GM18867 (cell line): ENCODE data around the gene LDB3.
A peak's percentile ranks its signal among the peaks of the same experiment; 100 is the strongest.

Experiments
- ATAC-seq: cut with Tn5 transposase; IDR thresholded peaks from one replicate; pipeline ENCODE4 v1.9.1; 2021; ENCODE audit warnings: mild to moderate bottlenecking, moderate library complexity; ENCODE audit not compliant: unreplicated experiment

The LDB3 gene

GRCh38 chr10:86685416-86685815 lies 17.1 kb downstream of the LDB3 start:
- no peak for ATAC-seq

DNA sequence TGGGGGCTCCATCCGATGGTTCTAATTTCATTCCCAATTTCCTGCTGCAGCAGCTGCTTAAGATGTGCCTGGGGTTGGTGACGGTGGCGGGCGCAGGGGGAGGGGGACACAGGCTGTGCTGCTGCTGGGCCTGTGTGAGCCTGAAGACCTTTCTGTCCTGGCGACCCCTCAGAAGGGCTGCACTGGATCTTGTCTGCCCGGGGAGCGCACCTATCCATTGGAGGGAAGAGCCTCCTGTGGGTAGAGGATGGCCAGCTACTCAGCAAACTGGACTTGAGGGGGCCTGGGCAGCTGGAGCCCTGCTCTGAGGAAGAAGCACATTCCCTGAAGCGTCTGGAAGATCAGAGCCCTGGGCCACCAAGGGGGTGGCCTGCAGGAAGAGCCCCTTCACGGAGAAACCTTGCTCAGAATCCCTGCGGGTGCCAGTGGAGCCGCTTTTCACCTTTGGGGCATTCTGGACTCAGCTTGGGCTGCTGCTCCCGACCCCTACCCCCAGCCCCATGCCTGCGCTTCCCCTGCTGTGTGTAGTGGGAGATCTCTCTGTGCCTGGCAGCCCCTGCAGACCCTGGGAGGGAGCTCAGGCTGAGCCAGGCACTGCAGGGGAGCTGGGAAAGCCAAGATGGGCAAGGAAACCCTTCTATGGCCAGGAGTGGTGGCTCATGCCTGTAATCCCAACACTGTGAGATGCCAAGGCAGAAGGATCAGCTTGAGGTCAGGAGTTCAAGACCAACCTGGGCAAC lies 17.8 kb downstream of the LDB3 start:
- no peak for ATAC-seq

GRCh38 chr10:86686972-86687371 lies 18.7 kb downstream of the LDB3 start:
- ATAC-seq = no peak

DNA sequence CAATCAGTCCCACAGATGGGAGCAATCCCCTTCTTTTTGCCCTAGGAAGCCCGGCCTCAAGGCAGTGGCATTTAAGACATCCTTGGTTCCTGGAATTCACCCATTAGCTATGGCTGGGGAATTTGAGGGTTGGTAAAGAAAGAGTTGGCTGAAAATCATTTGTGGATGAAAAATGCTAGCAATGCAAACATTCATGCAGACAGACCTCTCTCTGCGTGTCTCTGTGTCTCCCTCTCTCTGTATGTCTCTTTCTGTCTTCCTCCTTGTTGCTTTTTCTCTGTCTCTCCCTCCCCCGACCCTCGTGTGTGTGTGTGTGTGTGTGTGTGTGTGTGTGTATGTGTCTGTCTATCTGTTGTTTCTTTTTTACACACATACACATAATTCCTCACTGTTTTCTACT lies 19.4 kb downstream of the LDB3 start:
- no peak for ATAC-seq

- ATAC-seq = peak; percentile 85
Observed at GRCh38 chr10:86688398-86688921, 20.1 kb downstream of the LDB3 start.

DNA sequence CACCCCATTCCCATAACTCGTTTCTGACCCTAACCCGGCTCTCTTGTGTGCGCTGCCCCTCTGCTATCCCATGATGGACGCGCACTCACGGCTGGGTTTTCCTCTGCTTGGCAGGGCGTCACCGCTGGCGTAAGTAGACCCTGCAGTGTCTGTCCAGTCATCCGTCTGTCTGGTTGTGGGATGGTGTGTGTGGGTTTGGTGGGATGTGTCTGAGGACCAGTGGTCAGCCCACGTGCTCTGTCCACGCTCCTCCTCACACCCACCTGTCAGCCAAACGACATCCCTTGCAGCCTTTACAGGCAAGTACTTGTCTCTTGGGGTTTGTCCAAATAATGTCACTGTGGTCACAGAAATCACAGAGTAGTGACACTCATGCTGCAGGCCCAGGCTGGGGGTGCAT lies 20.8 kb downstream of the LDB3 start:
- ATAC-seq = no peak

- ATAC-seq = no peak
Observed at GRCh38 chr10:86690231-86690630, 21.9 kb downstream of the LDB3 start.

DNA sequence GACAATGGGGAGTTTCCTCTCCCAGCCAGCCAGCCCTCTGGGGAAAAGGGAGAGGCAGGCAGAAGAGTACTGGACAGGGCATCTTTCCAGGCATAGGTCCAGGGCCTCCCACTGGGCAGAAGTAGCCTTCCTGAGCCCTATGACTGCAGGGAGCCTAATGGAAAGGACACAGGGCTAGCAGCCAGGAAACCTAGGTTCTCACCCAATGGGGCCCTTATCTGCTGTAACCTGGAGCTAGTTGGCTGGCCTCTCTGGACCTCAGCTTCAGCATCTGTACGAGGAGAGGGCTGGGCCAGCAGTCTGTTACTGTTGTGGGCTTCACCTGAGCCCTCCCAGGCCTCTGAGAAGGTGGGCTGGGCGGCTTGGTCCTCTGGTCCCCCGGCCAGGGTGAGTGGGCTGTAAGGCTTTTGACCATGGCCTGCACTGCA lies 22.4 kb downstream of the LDB3 start:
- ATAC-seq = no peak

GRCh38 chr10:86691333-86692022 lies 23.2 kb downstream of the LDB3 start:
- no peak for ATAC-seq

- ATAC-seq = no peak
Observed at GRCh38 chr10:86692023-86692514, 23.8 kb downstream of the LDB3 start.

DNA sequence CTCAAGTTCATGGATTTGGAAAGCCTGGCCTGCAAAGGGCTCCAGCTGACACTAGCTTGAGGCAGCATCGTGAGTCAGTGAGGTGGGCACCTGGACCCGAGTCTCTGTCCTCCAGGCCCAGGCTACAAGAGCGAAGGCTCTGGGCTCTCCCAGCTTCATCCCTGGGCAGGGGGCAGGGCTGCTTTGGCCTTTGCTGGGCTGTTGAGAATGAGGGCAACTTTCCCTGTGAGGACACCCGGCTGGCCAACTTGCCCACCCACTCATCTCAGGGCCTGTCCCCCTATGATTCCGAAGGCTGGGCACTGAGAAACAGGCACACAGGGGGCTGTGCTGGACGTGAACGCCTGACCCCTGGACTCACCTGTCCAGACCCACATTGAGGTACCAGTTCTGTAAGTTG lies 24.4 kb downstream of the LDB3 start:
- ATAC-seq = no peak

DNA sequence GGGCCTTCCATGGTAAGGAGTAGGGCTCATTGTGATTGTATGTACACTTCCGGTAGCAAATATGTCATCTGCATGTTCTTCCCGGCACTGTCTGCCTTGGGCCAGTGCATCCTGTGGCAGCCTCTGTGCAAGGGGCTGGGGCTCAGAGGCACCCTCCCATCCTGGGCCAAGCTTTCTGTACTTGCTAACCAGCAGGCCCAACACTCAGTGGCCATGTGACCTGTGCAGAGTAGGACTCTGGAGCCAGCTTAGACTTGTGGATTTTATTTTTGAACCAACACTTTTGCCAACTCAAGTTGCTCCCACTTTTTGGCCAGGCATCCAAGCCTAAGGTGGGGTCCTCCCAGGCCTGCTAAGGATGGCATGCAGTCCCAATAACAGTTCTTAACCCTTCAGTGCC lies 25.0 kb downstream of the LDB3 start:
- ATAC-seq = no peak

- peak; percentile 63 for ATAC-seq
Observed at GRCh38 chr10:86693721-86694369, 25.5 kb downstream of the LDB3 start.

DNA sequence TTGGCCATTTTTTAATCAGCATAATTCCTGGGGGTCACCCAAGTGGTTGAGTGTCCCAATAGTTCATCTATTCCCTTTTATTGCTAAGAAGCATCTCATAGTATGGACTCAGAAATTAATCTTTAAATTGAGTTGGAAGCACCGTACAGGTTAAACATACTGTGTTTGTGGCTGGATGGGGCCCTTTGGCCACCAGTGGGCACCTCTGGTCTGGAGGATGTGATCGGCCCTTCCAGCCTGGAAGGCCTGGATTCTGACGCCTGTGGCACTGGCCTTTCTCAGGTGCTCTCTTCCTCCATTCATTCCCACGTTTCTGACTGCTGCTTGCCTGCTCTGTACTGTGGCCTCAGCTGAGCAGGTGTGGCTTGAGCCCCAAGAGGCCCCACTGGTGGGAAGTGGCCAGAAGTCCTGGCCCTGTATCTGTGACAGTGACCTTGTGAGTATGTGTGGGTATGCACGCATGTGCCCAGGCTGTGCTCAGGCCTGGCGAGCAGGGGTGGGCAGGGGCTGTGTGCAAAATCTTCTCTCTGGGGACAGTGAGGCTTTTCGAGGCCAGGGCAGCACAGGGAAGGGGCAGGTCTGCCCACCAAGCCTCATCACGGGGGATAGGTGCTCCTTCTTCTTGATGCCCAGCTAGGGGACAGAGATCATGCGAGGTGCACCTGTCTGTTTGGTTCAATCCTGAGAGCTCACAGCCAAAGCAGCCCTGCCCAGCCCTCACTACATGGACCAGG lies 30.1 kb downstream of the LDB3 start:
- ATAC-seq = no peak

DNA sequence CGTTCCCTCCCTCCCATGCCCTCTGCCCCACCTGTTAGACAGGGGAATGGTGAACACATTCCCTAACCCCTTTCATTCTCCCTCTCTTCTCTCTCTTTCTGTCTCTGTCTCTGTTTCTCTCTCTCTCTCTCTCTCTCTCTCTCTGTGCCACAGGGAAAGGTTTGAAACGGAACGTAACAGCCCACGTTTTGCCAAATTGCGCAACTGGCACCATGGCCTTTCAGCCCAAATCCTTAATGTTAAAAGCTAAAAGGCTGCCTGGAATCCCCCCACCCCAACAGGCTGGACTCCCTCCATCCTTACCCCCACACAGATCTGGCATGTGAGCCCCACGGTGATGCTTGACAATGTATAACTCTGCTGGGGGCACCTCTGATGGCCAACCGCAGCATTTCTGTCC lies 30.8 kb downstream of the LDB3 start:
- ATAC-seq = no peak

DNA sequence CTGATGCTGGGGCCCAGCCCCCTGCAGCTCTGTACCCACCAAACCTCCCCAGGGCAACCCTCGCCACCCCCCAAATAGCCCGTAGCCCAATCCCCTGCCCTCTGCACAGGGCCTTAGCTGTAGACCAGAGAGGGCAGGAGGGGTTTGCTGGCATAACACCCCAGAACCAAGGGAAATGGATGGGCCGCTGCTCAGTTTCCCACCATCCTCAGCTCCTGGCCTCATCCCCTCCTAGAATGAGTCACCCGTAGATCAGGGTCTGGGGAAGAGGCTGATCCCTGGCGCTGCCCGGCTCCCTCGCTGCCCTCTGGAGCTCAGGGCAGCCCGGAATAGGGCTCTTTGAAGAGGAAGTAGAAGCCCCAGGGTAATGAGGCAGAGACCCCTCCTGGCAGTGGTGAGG lies 31.2 kb downstream of the LDB3 start:
- no peak for ATAC-seq

GRCh38 chr10:86699991-86700840 lies 31.9 kb downstream of the LDB3 start:
- no peak for ATAC-seq

- ATAC-seq = no peak
Observed at GRCh38 chr10:86700851-86701617, 32.7 kb downstream of the LDB3 start.

GRCh38 chr10:86703176-86703575 lies 34.9 kb downstream of the LDB3 start:
- no peak for ATAC-seq
